ENCODE measurements around the gene ADGRE2.

Gene ADGRE2

GRCh38 chr19:14746886-14747285 lies 31.5 kb downstream of the ADGRE2 start:
- Histone ChIP-seq H2AK5ac (ENCODE audit: low read length) (no peak overlapping the region), H3K27me3 (ENCODE audit: insufficient read depth, low read length) (no peaks in the 10 kb centered on the region), H2AFZ (ENCODE audit: insufficient read depth, low read length, poor library complexity) (no peak overlapping the region), H4K8ac (ENCODE audit: low read depth, low read length) (no peak overlapping the region), H3K18ac (ENCODE audit: low read length) (no peak overlapping the region), H2BK120ac (ENCODE audit: insufficient read depth, low read length, poor library complexity) (no peak overlapping the region), H3K4me3 (ENCODE audit: low read depth, low read length) (no peak overlapping the region), H3K9ac (ENCODE audit: low read length) (no peak overlapping the region), H3K23ac (ENCODE audit: low read length) (no peak overlapping the region), H3K4me2 (ENCODE audit: low read length) (no peak overlapping the region), H2BK12ac (ENCODE audit: low read length) (no peak overlapping the region), H2BK5ac (ENCODE audit: low read depth, low read length, poor library complexity) (no peak overlapping the region), H3K4me1 (ENCODE audit: control insufficient read depth in 1 of 2, insufficient read depth in 2 of 2, low read length in 2 of 2) (no peaks in the 10 kb centered on the region), H4K91ac (ENCODE audit: low read depth, low read length) (no peak overlapping the region), H3K36me3 (ENCODE audit: control insufficient read depth in 1 of 2, insufficient read depth in 2 of 2, low read length in 2 of 2) (peaks cover 0 to 2% of the 10 kb centered on the region in 2 experiments), H3K4ac (ENCODE audit: low read depth, low read length) (no peak overlapping the region), H3K9me3 (ENCODE audit: insufficient read depth, low read depth, low read length) (peaks cover 9% of the 10 kb centered on the region), H3K79me2 (ENCODE audit: control insufficient read depth, insufficient read depth, low read length, poor library complexity) (no peaks in the 10 kb centered on the region), H3K79me1 (ENCODE audit: low read length) (no peaks in the 10 kb centered on the region), H3K14ac (ENCODE audit: low read length) (no peak overlapping the region), H3K27ac (ENCODE audit: low read depth, low read length) (no peak overlapping the region), H4K12ac (ENCODE audit: low read depth, low read length) (no peak overlapping the region)
- no CpG with 5 or more reads among the region's 4 CpGs for WGBS (ENCODE audit: extremely low coverage, insufficient coverage, insufficient read length)
- DNase-seq = no peak

GRCh38 chr19:14735915-14736314 lies 42.4 kb downstream of the ADGRE2 start:
- H3K4ac ChIP-seq (ENCODE audit: low read depth, low read length) = no peak overlapping the region
- no peaks in the 10 kb centered on the region for H3K27me3 ChIP-seq (ENCODE audit: insufficient read depth, low read length)
- no peak overlapping the region for H3K14ac ChIP-seq (ENCODE audit: low read length)
- no peak overlapping the region for H4K8ac ChIP-seq (ENCODE audit: low read depth, low read length)
- no peaks in the 10 kb centered on the region for H3K4me1 ChIP-seq (ENCODE audit: control insufficient read depth in 1 of 2, insufficient read depth in 2 of 2, low read length in 2 of 2)
- no peaks in the 10 kb centered on the region for H3K36me3 ChIP-seq (ENCODE audit: control insufficient read depth in 1 of 2, insufficient read depth in 2 of 2, low read length in 2 of 2)
- H2AK5ac ChIP-seq (ENCODE audit: low read length) = no peak overlapping the region
- H2AFZ ChIP-seq (ENCODE audit: insufficient read depth, low read length, poor library complexity) = no peak overlapping the region
- WGBS (ENCODE audit: extremely low coverage, insufficient coverage, insufficient read length) = no CpG with 5 or more reads among the region's 5 CpGs
- H3K4me3 ChIP-seq (ENCODE audit: low read depth, low read length) = no peak overlapping the region
- H3K27ac ChIP-seq (ENCODE audit: low read depth, low read length) = no peak overlapping the region
- H2BK12ac ChIP-seq (ENCODE audit: low read length) = no peak overlapping the region
- no peaks in the 10 kb centered on the region for H3K79me2 ChIP-seq (ENCODE audit: control insufficient read depth, insufficient read depth, low read length, poor library complexity)
- no peaks in the 10 kb centered on the region for H3K79me1 ChIP-seq (ENCODE audit: low read length)
- peaks cover 15% of the 10 kb centered on the region for H3K9me3 ChIP-seq (ENCODE audit: insufficient read depth, low read depth, low read length)
- no peak overlapping the region for H3K23ac ChIP-seq (ENCODE audit: low read length)
- no peak overlapping the region for H3K9ac ChIP-seq (ENCODE audit: low read length)
- H4K12ac ChIP-seq (ENCODE audit: low read depth, low read length) = no peak overlapping the region
- H3K4me2 ChIP-seq (ENCODE audit: low read length) = no peak overlapping the region
- no peak overlapping the region for H2BK5ac ChIP-seq (ENCODE audit: low read depth, low read length, poor library complexity)
- no peak overlapping the region for H2BK120ac ChIP-seq (ENCODE audit: insufficient read depth, low read length, poor library complexity)
- no peak overlapping the region for H4K91ac ChIP-seq (ENCODE audit: low read depth, low read length)
- DNase-seq = peak in 1 of 2 donors; percentile 39
- H3K18ac ChIP-seq (ENCODE audit: low read length) = no peak overlapping the region

GRCh38 chr19:14733574-14733973 lies 44.8 kb downstream of the ADGRE2 start:
- H3K79me1 ChIP-seq (ENCODE audit: low read length) = no peaks in the 10 kb centered on the region
- no peak overlapping the region for H3K4me2 ChIP-seq (ENCODE audit: low read length)
- H3K14ac ChIP-seq (ENCODE audit: low read length) = no peak overlapping the region
- no peaks in the 10 kb centered on the region for H3K27me3 ChIP-seq (ENCODE audit: insufficient read depth, low read length)
- H4K8ac ChIP-seq (ENCODE audit: low read depth, low read length) = no peak overlapping the region
- no peaks in the 10 kb centered on the region for H3K36me3 ChIP-seq (ENCODE audit: control insufficient read depth in 1 of 2, insufficient read depth in 2 of 2, low read length in 2 of 2)
- H3K27ac ChIP-seq (ENCODE audit: low read depth, low read length) = no peak overlapping the region
- no peak overlapping the region for H2AFZ ChIP-seq (ENCODE audit: insufficient read depth, low read length, poor library complexity)
- no peak overlapping the region for H2BK120ac ChIP-seq (ENCODE audit: insufficient read depth, low read length, poor library complexity)
- no peak for DNase-seq
- H3K23ac ChIP-seq (ENCODE audit: low read length) = no peak overlapping the region
- H3K4me3 ChIP-seq (ENCODE audit: low read depth, low read length) = no peak overlapping the region
- H4K12ac ChIP-seq (ENCODE audit: low read depth, low read length) = no peak overlapping the region
- no CpG with 5 or more reads among the region's 1 CpG for WGBS (ENCODE audit: extremely low coverage, insufficient coverage, insufficient read length)
- H4K91ac ChIP-seq (ENCODE audit: low read depth, low read length) = no peak overlapping the region
- H2AK5ac ChIP-seq (ENCODE audit: low read length) = no peak overlapping the region
- no peak overlapping the region for H2BK5ac ChIP-seq (ENCODE audit: low read depth, low read length, poor library complexity)
- no peak overlapping the region for H2BK12ac ChIP-seq (ENCODE audit: low read length)
- no peak overlapping the region for H3K9ac ChIP-seq (ENCODE audit: low read length)
- H3K4ac ChIP-seq (ENCODE audit: low read depth, low read length) = no peak overlapping the region
- peaks cover 20% of the 10 kb centered on the region for H3K9me3 ChIP-seq (ENCODE audit: insufficient read depth, low read depth, low read length)
- H3K79me2 ChIP-seq (ENCODE audit: control insufficient read depth, insufficient read depth, low read length, poor library complexity) = no peaks in the 10 kb centered on the region
- H3K18ac ChIP-seq (ENCODE audit: low read length) = no peak overlapping the region
- H3K4me1 ChIP-seq (ENCODE audit: control insufficient read depth in 1 of 2, insufficient read depth in 2 of 2, low read length in 2 of 2) = no peaks in the 10 kb centered on the region

- Histone ChIP-seq H3K27me3 (ENCODE audit: insufficient read depth, low read length) (no peaks in the 10 kb centered on the region), H3K27ac (ENCODE audit: low read depth, low read length) (no peak overlapping the region), H3K9me3 (ENCODE audit: insufficient read depth, low read depth, low read length) (peaks cover 20% of the 10 kb centered on the region), H3K4ac (ENCODE audit: low read depth, low read length) (no peak overlapping the region), H3K4me3 (ENCODE audit: low read depth, low read length) (no peak overlapping the region), H3K4me2 (ENCODE audit: low read length) (no peak overlapping the region), H3K18ac (ENCODE audit: low read length) (no peak overlapping the region), H3K36me3 (ENCODE audit: control insufficient read depth in 1 of 2, insufficient read depth in 2 of 2, low read length in 2 of 2) (no peaks in the 10 kb centered on the region), H3K4me1 (ENCODE audit: control insufficient read depth in 1 of 2, insufficient read depth in 2 of 2, low read length in 2 of 2) (no peaks in the 10 kb centered on the region), H2AK5ac (ENCODE audit: low read length) (no peak overlapping the region), H4K91ac (ENCODE audit: low read depth, low read length) (no peak overlapping the region), H2BK120ac (ENCODE audit: insufficient read depth, low read length, poor library complexity) (no peak overlapping the region), H3K23ac (ENCODE audit: low read length) (no peak overlapping the region), H3K79me1 (ENCODE audit: low read length) (no peaks in the 10 kb centered on the region), H2BK12ac (ENCODE audit: low read length) (no peak overlapping the region), H2AFZ (ENCODE audit: insufficient read depth, low read length, poor library complexity) (no peak overlapping the region), H4K12ac (ENCODE audit: low read depth, low read length) (no peak overlapping the region), H3K9ac (ENCODE audit: low read length) (no peak overlapping the region), H3K79me2 (ENCODE audit: control insufficient read depth, insufficient read depth, low read length, poor library complexity) (no peaks in the 10 kb centered on the region), H4K8ac (ENCODE audit: low read depth, low read length) (no peak overlapping the region), H3K14ac (ENCODE audit: low read length) (no peak overlapping the region), H2BK5ac (ENCODE audit: low read depth, low read length, poor library complexity) (no peak overlapping the region)
- no peak for DNase-seq
Observed at GRCh38 chr19:14732510-14732909, 45.9 kb downstream of the ADGRE2 start.
